ENCODE measurements around the gene ANXA4.
"Not testable (repeated sequence)": the region's sequence is repeated elsewhere in the genome, so short reads cannot be mapped to it uniquely, and the experiment has no call there.

The ANXA4 gene

GRCh38 chr2:69764286-69765095, 22.6 kb downstream of the ANXA4 start:
- peaks cover 62% of the 10 kb centered on the region for H3K4me1 ChIP-seq (ENCODE audit: control insufficient read depth, insufficient read depth, low read length)
- no peak overlapping the region for H3K4me3 ChIP-seq (ENCODE audit: low read length)
- no peaks in the 10 kb centered on the region for H3K27me3 ChIP-seq (ENCODE audit: control insufficient read depth, insufficient read depth, low read length)
- no peaks in the 10 kb centered on the region for H3K9me3 ChIP-seq (ENCODE audit: control insufficient read depth, low read length)
- H3K36me3 ChIP-seq (ENCODE audit: control insufficient read depth, insufficient read depth, low read length) = no peaks in the 10 kb centered on the region
- H3K9ac ChIP-seq (ENCODE audit: low read length) = no peak overlapping the region

GRCh38 chr2:69765096-69765380, 23.1 kb downstream of the ANXA4 start:
- Histone ChIP-seq H3K4me1 (ENCODE audit: control insufficient read depth, insufficient read depth, low read length) (peaks cover 67% of the 10 kb centered on the region), H3K9ac (ENCODE audit: low read length) (no peak overlapping the region), H3K9me3 (ENCODE audit: control insufficient read depth, low read length) (no peaks in the 10 kb centered on the region), H3K27me3 (ENCODE audit: control insufficient read depth, insufficient read depth, low read length) (no peaks in the 10 kb centered on the region), H3K36me3 (ENCODE audit: control insufficient read depth, insufficient read depth, low read length) (no peaks in the 10 kb centered on the region), H3K4me3 (ENCODE audit: low read length) (no peak overlapping the region)

GRCh38 chr2:69766014-69766413, 24.1 kb downstream of the ANXA4 start:
- Histone ChIP-seq H3K4me3 (ENCODE audit: low read length) (no peak overlapping the region), H3K36me3 (ENCODE audit: control insufficient read depth, insufficient read depth, low read length) (no peaks in the 10 kb centered on the region), H3K9me3 (ENCODE audit: control insufficient read depth, low read length) (no peaks in the 10 kb centered on the region), H3K9ac (ENCODE audit: low read length) (no peak overlapping the region), H3K4me1 (ENCODE audit: control insufficient read depth, insufficient read depth, low read length) (peaks cover 75% of the 10 kb centered on the region), H3K27me3 (ENCODE audit: control insufficient read depth, insufficient read depth, low read length) (no peaks in the 10 kb centered on the region)

- Histone ChIP-seq H3K9ac (ENCODE audit: low read length) (no peak overlapping the region), H3K4me3 (ENCODE audit: low read length) (no peak overlapping the region), H3K36me3 (ENCODE audit: control insufficient read depth, insufficient read depth, low read length) (no peaks in the 10 kb centered on the region), H3K4me1 (ENCODE audit: control insufficient read depth, insufficient read depth, low read length) (peaks cover 83% of the 10 kb centered on the region), H3K27me3 (ENCODE audit: control insufficient read depth, insufficient read depth, low read length) (no peaks in the 10 kb centered on the region), H3K9me3 (ENCODE audit: control insufficient read depth, low read length) (no peaks in the 10 kb centered on the region)
These were observed 25.1 kb downstream of the ANXA4 start for GRCh38 chr2:69767034-69767433.

GRCh38 chr2:69768235-69768634, 26.3 kb downstream of the ANXA4 start:
- Histone ChIP-seq H3K36me3 (ENCODE audit: control insufficient read depth, insufficient read depth, low read length) (no peaks in the 10 kb centered on the region), H3K27me3 (ENCODE audit: control insufficient read depth, insufficient read depth, low read length) (no peaks in the 10 kb centered on the region), H3K9me3 (ENCODE audit: control insufficient read depth, low read length) (no peaks in the 10 kb centered on the region), H3K4me1 (ENCODE audit: control insufficient read depth, insufficient read depth, low read length) (peaks cover 83% of the 10 kb centered on the region), H3K4me3 (ENCODE audit: low read length) (no peak overlapping the region), H3K9ac (ENCODE audit: low read length) (no peak overlapping the region)

- H3K27me3 ChIP-seq (ENCODE audit: control insufficient read depth, insufficient read depth, low read length) = no peaks in the 10 kb centered on the region
These were observed 26.9 kb downstream of the ANXA4 start for GRCh38 chr2:69768789-69769188.

GRCh38 chr2:69769272-69769671, 27.3 kb downstream of the ANXA4 start:
- Histone ChIP-seq H3K9me3 (ENCODE audit: control insufficient read depth, low read length) (no peaks in the 10 kb centered on the region), H3K4me1 (ENCODE audit: control insufficient read depth, insufficient read depth, low read length) (peaks cover 83% of the 10 kb centered on the region), H3K27me3 (ENCODE audit: control insufficient read depth, insufficient read depth, low read length) (no peaks in the 10 kb centered on the region), H3K4me3 (ENCODE audit: low read length) (no peak overlapping the region), H3K9ac (ENCODE audit: low read length) (peak overlapping the region; percentile 19), H3K36me3 (ENCODE audit: control insufficient read depth, insufficient read depth, low read length) (no peaks in the 10 kb centered on the region)

More at GRCh38 chr2:69768789-69769188, 26.9 kb downstream of the ANXA4 start:
- no peaks in the 10 kb centered on the region for H3K36me3 ChIP-seq (ENCODE audit: control insufficient read depth, insufficient read depth, low read length)
- H3K9ac ChIP-seq (ENCODE audit: low read length) = no peak overlapping the region
- H3K9me3 ChIP-seq (ENCODE audit: control insufficient read depth, low read length) = no peaks in the 10 kb centered on the region
- H3K4me1 ChIP-seq (ENCODE audit: control insufficient read depth, insufficient read depth, low read length) = peaks cover 84% of the 10 kb centered on the region
- H3K4me3 ChIP-seq (ENCODE audit: low read length) = no peak overlapping the region

GRCh38 chr2:69770193-69770702, 28.3 kb downstream of the ANXA4 start:
- Histone ChIP-seq H3K27me3 (ENCODE audit: control insufficient read depth, insufficient read depth, low read length) (no peaks in the 10 kb centered on the region), H3K4me3 (ENCODE audit: low read length) (no peak overlapping the region), H3K9me3 (ENCODE audit: control insufficient read depth, low read length) (no peaks in the 10 kb centered on the region), H3K9ac (ENCODE audit: low read length) (peak overlapping the region; percentile 19), H3K4me1 (ENCODE audit: control insufficient read depth, insufficient read depth, low read length) (peaks cover 83% of the 10 kb centered on the region), H3K36me3 (ENCODE audit: control insufficient read depth, insufficient read depth, low read length) (no peaks in the 10 kb centered on the region)

- Histone ChIP-seq H3K27me3 (ENCODE audit: control insufficient read depth, insufficient read depth, low read length) (no peaks in the 10 kb centered on the region), H3K9me3 (ENCODE audit: control insufficient read depth, low read length) (no peaks in the 10 kb centered on the region), H3K36me3 (ENCODE audit: control insufficient read depth, insufficient read depth, low read length) (no peaks in the 10 kb centered on the region), H3K9ac (ENCODE audit: low read length) (no peak overlapping the region), H3K4me1 (ENCODE audit: control insufficient read depth, insufficient read depth, low read length) (peaks cover 82% of the 10 kb centered on the region), H3K4me3 (ENCODE audit: low read length) (no peak overlapping the region)
These were observed 28.8 kb downstream of the ANXA4 start for GRCh38 chr2:69770747-69771146.

- no peak overlapping the region for H3K4me3 ChIP-seq (ENCODE audit: low read length)
- H3K27me3 ChIP-seq (ENCODE audit: control insufficient read depth, insufficient read depth, low read length) = no peaks in the 10 kb centered on the region
- H3K9me3 ChIP-seq (ENCODE audit: control insufficient read depth, low read length) = no peaks in the 10 kb centered on the region
- H3K4me1 ChIP-seq (ENCODE audit: control insufficient read depth, insufficient read depth, low read length) = peaks cover 79% of the 10 kb centered on the region
- H3K36me3 ChIP-seq (ENCODE audit: control insufficient read depth, insufficient read depth, low read length) = no peaks in the 10 kb centered on the region
- H3K9ac ChIP-seq (ENCODE audit: low read length) = no peak overlapping the region
These were observed 29.5 kb downstream of the ANXA4 start for GRCh38 chr2:69771461-69771860.

- H3K4me3 ChIP-seq (ENCODE audit: low read length) = no peak overlapping the region
- no peaks in the 10 kb centered on the region for H3K9me3 ChIP-seq (ENCODE audit: control insufficient read depth, low read length)
- no peaks in the 10 kb centered on the region for H3K36me3 ChIP-seq (ENCODE audit: control insufficient read depth, insufficient read depth, low read length)
- H3K4me1 ChIP-seq (ENCODE audit: control insufficient read depth, insufficient read depth, low read length) = peaks cover 80% of the 10 kb centered on the region
- H3K9ac ChIP-seq (ENCODE audit: low read length) = peak overlapping the region; percentile 23
- H3K27me3 ChIP-seq (ENCODE audit: control insufficient read depth, insufficient read depth, low read length) = no peaks in the 10 kb centered on the region
These were observed 31.3 kb downstream of the ANXA4 start for GRCh38 chr2:69773206-69773605.

- not testable (repeated sequence) for H3K9ac ChIP-seq (ENCODE audit: low read length); H3K27me3 ChIP-seq (ENCODE audit: control insufficient read depth, insufficient read depth, low read length); H3K36me3 ChIP-seq (ENCODE audit: control insufficient read depth, insufficient read depth, low read length); H3K4me3 ChIP-seq (ENCODE audit: low read length); H3K9me3 ChIP-seq (ENCODE audit: control insufficient read depth, low read length)
- H3K4me1 ChIP-seq (ENCODE audit: control insufficient read depth, insufficient read depth, low read length) = peaks cover 76% of the 10 kb centered on the region
These were observed 32.5 kb downstream of the ANXA4 start for GRCh38 chr2:69774258-69774983.
